Smooth muscle cell (in vitro differentiated cells): Measurements from ENCODE around the gene RNF213. TPM values are rescaled to one million over a fixed set of nuclear protein-coding genes. Genes with fewer than 3 reads are reported as not detected.
"Not testable (repeated sequence)": the region's sequence is repeated elsewhere in the genome, so short reads cannot be mapped to it uniquely, and the experiment has no call there.

Source experiments
- DNase-seq: peaks from one replicate; lab custom pipeline; 2025; ENCODE audit not compliant: unreplicated experiment; lab: John Stamatoyannopoulos, UW
- H2AFZ ChIP-seq: fragments of 200-600 bp; sonication (generic); 2 replicates; pipeline ENCODE4 v1.6.0; 2016; ENCODE audit warnings: antibody characterized with exemption, low read depth, mild to moderate bottlenecking
- H3F3A ChIP-seq: fragments of 200-600 bp; sonication (generic); 2 replicates; pipeline ENCODE4 v1.6.0; 2017; ENCODE audit warnings: antibody characterized with exemption, low read depth
- H3K27ac ChIP-seq: fragments of 200-600 bp; sonication (generic); 2 replicates; pipeline ENCODE4 v1.5.1; 2016; ENCODE audit warnings: low read depth, mild to moderate bottlenecking
- H3K27me3 ChIP-seq: fragments of 200-600 bp; sonication (generic); 2 replicates; pipeline ENCODE4 v1.6.1; 2016; ENCODE audit warnings: low read depth, mild to moderate bottlenecking
- H3K36me3 ChIP-seq: fragments of 200-600 bp; sonication (generic); 2 replicates; pipeline ENCODE4 v1.5.1; 2016; ENCODE audit warnings: low read depth
- H3K4me1 ChIP-seq: fragments of 200-600 bp; sonication (generic); 2 replicates; pipeline ENCODE4 v1.5.1; 2016; ENCODE audit warnings: low read depth
- H3K4me2 ChIP-seq: fragments of 200-600 bp; sonication (generic); 2 replicates; pipeline ENCODE4 v1.6.0; 2016; ENCODE audit warnings: mild to moderate bottlenecking
- H3K4me3 ChIP-seq: fragments of 200-600 bp; sonication (generic); 2 replicates; pipeline ENCODE4 v1.5.1; 2016; ENCODE audit warnings: mild to moderate bottlenecking
- H3K79me2 ChIP-seq: fragments of 200-600 bp; sonication (generic); 2 replicates; pipeline ENCODE4 v1.6.0; 2016; ENCODE audit warnings: low read depth, mild to moderate bottlenecking
- H3K9ac ChIP-seq: fragments of 200-600 bp; sonication (generic); 2 replicates; pipeline ENCODE4 v1.6.0; 2016; ENCODE audit warnings: low read depth
- H3K9me3 ChIP-seq: fragments of 200-600 bp; sonication (generic); replicated peaks from 2 replicates; pipeline ENCODE4 v1.5.1; 2016; ENCODE audit warnings: low read depth
- H4K20me1 ChIP-seq: fragments of 200-600 bp; sonication (generic); 2 replicates; pipeline ENCODE4 v1.6.0; 2016; ENCODE audit warnings: low read depth
- WGBS: methylation state at CpG from one replicate; pipeline ENCODE4 v1.1.7; 2016; ENCODE audit warnings: low lambda C conversion rate; 5-methylcytosine and 5-hydroxymethylcytosine counted together
- polyA plus RNA-seq: library from polyadenylated mRNA; unstranded; fragments of >200 nt; fragmentation: Nextera tagmentation; extraction: Ambion mirVana; gene quantifications from 2 replicates; pipeline ENCODE4 v1.2.1, GENCODE V29; 2016
- total RNA-seq: library from RNA; depleted of rRNA; stranded (reverse); fragments of >200 nt; gene quantifications from 2 replicates; pipeline ENCODE4 v1.2.3, GENCODE V29; 2014
- TF ChIP-seq, protein P1 (sequence below): fragments of 200-600 bp; sonication (generic); IDR thresholded peaks from 2 replicates; pipeline ENCODE4 v1.5.1; 2017; ENCODE audit warnings: borderline replicate concordance, mild to moderate bottlenecking, antibody characterized with exemption; ENCODE audit not compliant: insufficient read depth, poor library complexity, severe bottlenecking

The RNF213 gene
- total and polyA plus RNA-seq, 2 experiments from 2014 or later = 12.8 to 43.0 TPM

GRCh38 chr17:80406146-80406545 lies 145.5 kb downstream of the RNF213 start:
- no peak for DNase-seq
- no peaks in the 10 kb centered on the region for H3K9me3 ChIP-seq
- no peaks in the 10 kb centered on the region for H3K36me3 ChIP-seq
- H3K9ac ChIP-seq = no peak overlapping the region
- H3K79me2 ChIP-seq = peaks cover 5% of the 10 kb centered on the region
- no peak overlapping the region for H2AFZ ChIP-seq
- no peak overlapping the region for H3K4me2 ChIP-seq
- no peaks in the 10 kb centered on the region for H3K27me3 ChIP-seq
- WGBS = 92% methylated on average over 8 of the region's 8 CpGs
- TF ChIP-seq, protein P1, sequence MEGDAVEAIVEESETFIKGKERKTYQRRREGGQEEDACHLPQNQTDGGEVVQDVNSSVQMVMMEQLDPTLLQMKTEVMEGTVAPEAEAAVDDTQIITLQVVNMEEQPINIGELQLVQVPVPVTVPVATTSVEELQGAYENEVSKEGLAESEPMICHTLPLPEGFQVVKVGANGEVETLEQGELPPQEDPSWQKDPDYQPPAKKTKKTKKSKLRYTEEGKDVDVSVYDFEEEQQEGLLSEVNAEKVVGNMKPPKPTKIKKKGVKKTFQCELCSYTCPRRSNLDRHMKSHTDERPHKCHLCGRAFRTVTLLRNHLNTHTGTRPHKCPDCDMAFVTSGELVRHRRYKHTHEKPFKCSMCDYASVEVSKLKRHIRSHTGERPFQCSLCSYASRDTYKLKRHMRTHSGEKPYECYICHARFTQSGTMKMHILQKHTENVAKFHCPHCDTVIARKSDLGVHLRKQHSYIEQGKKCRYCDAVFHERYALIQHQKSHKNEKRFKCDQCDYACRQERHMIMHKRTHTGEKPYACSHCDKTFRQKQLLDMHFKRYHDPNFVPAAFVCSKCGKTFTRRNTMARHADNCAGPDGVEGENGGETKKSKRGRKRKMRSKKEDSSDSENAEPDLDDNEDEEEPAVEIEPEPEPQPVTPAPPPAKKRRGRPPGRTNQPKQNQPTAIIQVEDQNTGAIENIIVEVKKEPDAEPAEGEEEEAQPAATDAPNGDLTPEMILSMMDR = no peak
- H3K27ac ChIP-seq = no peak overlapping the region
- no peaks in the 10 kb centered on the region for H4K20me1 ChIP-seq
- no peak overlapping the region for H3K4me3 ChIP-seq
- H3F3A ChIP-seq = no peaks in the 10 kb centered on the region
- no peaks in the 10 kb centered on the region for H3K4me1 ChIP-seq

GRCh38 chr17:80407917-80408316 lies 147.3 kb downstream of the RNF213 start:
- not testable (repeated sequence) for H3F3A ChIP-seq, H3K79me2 ChIP-seq, DNase-seq, H3K4me1 ChIP-seq, H3K27ac ChIP-seq, H3K4me2 ChIP-seq, H3K9me3 ChIP-seq, H4K20me1 ChIP-seq, H2AFZ ChIP-seq, H3K4me3 ChIP-seq, H3K9ac ChIP-seq, H3K27me3 ChIP-seq, H3K36me3 ChIP-seq
- WGBS = 53% methylated on average over 5 of the region's 5 CpGs

DNA sequence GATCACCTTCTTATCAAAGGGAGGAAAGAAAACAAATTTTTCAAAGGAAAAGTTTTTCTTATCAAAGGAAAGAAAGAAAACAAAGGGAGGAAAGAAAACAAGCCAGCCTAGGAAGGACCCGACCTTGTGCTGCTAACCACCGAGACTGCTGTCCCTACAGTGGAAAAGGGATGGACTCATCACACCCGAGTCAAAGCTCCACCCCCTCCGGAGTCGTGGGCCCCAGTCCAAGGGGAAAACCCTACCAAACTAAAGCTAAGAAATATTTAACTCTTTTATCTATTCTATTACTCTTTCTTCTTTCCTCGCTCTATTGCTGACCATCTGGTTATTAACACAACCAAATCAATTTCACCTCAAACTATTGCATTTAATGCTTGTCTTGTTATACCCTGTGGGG lies 148.2 kb downstream of the RNF213 start:
- peaks cover 5% of the 10 kb centered on the region for H3K79me2 ChIP-seq
- H3K27me3 ChIP-seq = peaks cover 8% of the 10 kb centered on the region
- DNase-seq = no peak
- H3K36me3 ChIP-seq = no peaks in the 10 kb centered on the region
- H3K4me1 ChIP-seq = no peaks in the 10 kb centered on the region
- 61% methylated on average over 6 of the region's 6 CpGs for WGBS
- no peaks in the 10 kb centered on the region for H4K20me1 ChIP-seq
- TF ChIP-seq, protein P1 = no peak
- no peak overlapping the region for H3K9ac ChIP-seq
- no peak overlapping the region for H3K4me2 ChIP-seq
- no peaks in the 10 kb centered on the region for H3K9me3 ChIP-seq
- H3K27ac ChIP-seq = no peak overlapping the region
- no peak overlapping the region for H2AFZ ChIP-seq
- H3K4me3 ChIP-seq = no peak overlapping the region
- no peaks in the 10 kb centered on the region for H3F3A ChIP-seq

DNA sequence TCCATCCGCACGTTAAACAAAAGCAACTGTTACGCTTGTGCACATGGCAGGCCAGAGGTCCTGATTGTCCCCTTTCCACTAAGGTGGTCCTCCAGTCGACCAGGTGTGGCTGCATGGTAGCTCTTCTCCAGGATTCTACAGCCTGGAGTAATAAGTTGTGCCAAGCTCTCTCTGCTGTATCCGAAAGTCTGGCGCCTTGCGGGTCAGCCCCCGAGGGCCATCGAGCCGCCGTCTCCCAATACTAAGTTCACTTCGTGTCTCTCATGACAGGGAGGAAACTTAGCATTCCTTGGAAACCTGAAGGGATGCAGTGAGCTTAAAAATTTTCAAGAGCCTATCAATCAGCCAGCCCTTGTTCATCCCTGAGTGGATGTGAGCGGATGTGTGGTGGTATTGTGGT lies 149.0 kb downstream of the RNF213 start:
- no peaks in the 10 kb centered on the region for H3K9me3 ChIP-seq
- H3K27ac ChIP-seq = no peak overlapping the region
- H3K27me3 ChIP-seq = peaks cover 8% of the 10 kb centered on the region
- TF ChIP-seq, protein P1 = no peak
- no peaks in the 10 kb centered on the region for H4K20me1 ChIP-seq
- H2AFZ ChIP-seq = no peak overlapping the region
- H3K4me2 ChIP-seq = no peak overlapping the region
- DNase-seq = no peak
- WGBS = 91% methylated on average over 13 of the region's 13 CpGs
- no peaks in the 10 kb centered on the region for H3K36me3 ChIP-seq
- H3F3A ChIP-seq = no peaks in the 10 kb centered on the region
- no peak overlapping the region for H3K9ac ChIP-seq
- H3K4me1 ChIP-seq = no peaks in the 10 kb centered on the region
- peaks cover 5% of the 10 kb centered on the region for H3K79me2 ChIP-seq
- H3K4me3 ChIP-seq = no peak overlapping the region

DNA sequence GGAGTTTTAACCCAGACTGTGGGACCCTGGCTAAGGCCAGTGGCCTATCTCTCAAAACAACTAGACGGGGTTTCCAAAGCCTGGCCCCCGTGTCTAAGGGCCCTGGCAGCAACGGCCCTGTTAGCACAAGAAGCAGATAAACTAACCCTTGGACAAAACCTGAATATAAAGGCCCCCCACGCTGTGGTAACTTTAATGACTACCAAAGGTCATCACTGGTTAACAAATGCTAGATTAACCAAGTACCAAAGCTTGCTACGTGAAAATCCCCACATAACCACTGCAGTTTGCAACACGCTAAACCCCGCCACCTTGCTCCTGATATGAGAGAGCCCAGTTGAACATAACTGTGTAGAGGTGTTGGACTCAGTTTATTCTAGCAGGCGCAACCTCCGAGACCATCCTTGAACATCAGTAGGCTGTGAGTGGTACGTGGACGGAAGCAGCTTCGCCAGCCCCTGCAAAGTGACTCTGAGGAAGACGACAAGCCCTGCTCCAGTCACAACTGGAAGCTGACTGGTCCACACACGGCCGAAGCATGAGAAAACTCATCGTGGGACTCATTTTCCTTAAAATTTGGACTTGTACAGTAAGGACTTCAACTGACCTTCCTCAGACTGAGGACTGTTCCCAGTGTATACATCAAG lies 149.9 kb downstream of the RNF213 start:
- not testable (repeated sequence) for H3K4me3 ChIP-seq, H3K9me3 ChIP-seq
- WGBS = 87% methylated on average over 16 of the region's 16 CpGs

More for the DNA sequence above, 149.9 kb downstream of the RNF213 start:
- not testable (repeated sequence) for H3K27ac ChIP-seq, H3F3A ChIP-seq, H3K36me3 ChIP-seq, DNase-seq, H3K27me3 ChIP-seq, H3K79me2 ChIP-seq, H2AFZ ChIP-seq, H3K4me1 ChIP-seq, H4K20me1 ChIP-seq, H3K9ac ChIP-seq, H3K4me2 ChIP-seq
